Gastroesophageal sphincter (tissue), 3 donors: ENCODE results near the gene SLC25A39.

Source experiments
- EP300 ChIP-seq: sonication (generic); formaldehyde crosslinking; IDR thresholded peaks from one replicate; pipeline ENCODE4 v1.6.1; 2017; ENCODE audit warnings: antibody characterized with exemption, mild to moderate bottlenecking
- POLR2A ChIP-seq, 2 donors: fragments of 450-650 bp; IDR thresholded peaks; one replicate each; pipeline ENCODE4 v1.6.1; 2017; ENCODE audit warnings: antibody characterized with exemption in 2 of 2, mild to moderate bottlenecking in 2 of 2, moderate library complexity in 1 of 2
- TF ChIP-seq, protein P1 (sequence below), 4 experiments: fragments of 200-600 bp in 2 of 4; fragments of 450-650 bp in 2 of 4; sonication (generic) in 1 of 4; IDR thresholded peaks; one replicate each; pipeline ENCODE4 v1.5.1; 2017 to 2019; ENCODE audit warnings: antibody characterized with exemption in 4 of 4, mild to moderate bottlenecking in 2 of 4, moderate library complexity in 2 of 4

DNA sequence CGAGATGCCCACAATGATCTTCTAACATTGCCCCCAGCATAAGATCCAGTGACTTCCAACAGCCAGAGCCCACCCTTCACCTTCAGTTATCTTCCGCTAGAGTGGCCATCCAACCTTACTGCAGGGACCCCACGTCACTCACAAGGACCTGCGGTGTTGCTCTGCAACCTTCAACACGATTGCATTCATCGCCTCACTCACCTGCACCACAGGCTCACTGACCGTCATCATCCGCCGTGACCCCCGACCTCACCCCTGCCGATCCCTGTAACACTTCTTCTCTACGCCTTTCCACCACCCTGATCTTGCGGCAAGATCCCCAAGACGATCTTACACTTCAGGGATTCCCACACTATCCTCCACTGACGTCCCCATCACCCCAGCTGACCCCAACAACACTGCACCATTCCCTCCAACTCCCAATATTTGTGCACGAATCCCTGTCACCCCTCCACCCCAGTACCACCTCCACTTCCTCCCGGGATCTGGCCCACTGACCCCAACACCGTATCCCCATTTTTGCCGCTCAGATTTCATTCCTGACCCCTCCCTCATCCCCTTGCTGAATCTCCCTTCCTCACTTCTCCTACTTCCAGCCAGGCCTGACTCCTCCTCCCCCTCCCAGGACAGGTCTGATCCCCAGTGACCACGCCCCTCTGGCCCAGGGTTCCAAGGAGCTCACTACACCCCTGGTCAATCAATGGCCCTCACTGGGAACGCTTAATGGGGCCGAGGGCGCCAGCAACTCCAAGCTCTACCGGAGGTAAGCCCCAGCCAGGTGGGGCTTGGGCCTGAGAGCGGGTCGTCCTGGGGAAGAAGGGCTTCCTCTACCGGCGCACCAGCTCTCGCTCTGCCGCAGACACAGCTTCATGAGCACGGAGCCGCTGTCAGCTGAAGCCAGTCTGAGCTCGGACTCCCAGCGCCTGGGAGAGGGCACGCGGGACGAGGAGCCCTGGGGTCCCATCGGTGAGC, 8.6 kb downstream of the SLC25A39 start:
- TF ChIP-seq, protein P1, sequence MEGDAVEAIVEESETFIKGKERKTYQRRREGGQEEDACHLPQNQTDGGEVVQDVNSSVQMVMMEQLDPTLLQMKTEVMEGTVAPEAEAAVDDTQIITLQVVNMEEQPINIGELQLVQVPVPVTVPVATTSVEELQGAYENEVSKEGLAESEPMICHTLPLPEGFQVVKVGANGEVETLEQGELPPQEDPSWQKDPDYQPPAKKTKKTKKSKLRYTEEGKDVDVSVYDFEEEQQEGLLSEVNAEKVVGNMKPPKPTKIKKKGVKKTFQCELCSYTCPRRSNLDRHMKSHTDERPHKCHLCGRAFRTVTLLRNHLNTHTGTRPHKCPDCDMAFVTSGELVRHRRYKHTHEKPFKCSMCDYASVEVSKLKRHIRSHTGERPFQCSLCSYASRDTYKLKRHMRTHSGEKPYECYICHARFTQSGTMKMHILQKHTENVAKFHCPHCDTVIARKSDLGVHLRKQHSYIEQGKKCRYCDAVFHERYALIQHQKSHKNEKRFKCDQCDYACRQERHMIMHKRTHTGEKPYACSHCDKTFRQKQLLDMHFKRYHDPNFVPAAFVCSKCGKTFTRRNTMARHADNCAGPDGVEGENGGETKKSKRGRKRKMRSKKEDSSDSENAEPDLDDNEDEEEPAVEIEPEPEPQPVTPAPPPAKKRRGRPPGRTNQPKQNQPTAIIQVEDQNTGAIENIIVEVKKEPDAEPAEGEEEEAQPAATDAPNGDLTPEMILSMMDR (IDR thresholded peaks at IDR 0.05) = no peak
- TF ChIP-seq EP300 (no peak), POLR2A (IDR thresholded peaks at IDR 0.05) (no peak)
